GM19463 (cell line): ENCODE data around the gene INSRR.
A peak's percentile ranks its signal among the peaks of the same experiment; 100 is the strongest.

ENCODE experiments used
- ATAC-seq: cut with Tn5 transposase; IDR thresholded peaks from one replicate; pipeline ENCODE4 v1.9.1; 2021; ENCODE audit warnings: mild to moderate bottlenecking, moderate library complexity; ENCODE audit not compliant: unreplicated experiment

INSRR gene

DNA sequence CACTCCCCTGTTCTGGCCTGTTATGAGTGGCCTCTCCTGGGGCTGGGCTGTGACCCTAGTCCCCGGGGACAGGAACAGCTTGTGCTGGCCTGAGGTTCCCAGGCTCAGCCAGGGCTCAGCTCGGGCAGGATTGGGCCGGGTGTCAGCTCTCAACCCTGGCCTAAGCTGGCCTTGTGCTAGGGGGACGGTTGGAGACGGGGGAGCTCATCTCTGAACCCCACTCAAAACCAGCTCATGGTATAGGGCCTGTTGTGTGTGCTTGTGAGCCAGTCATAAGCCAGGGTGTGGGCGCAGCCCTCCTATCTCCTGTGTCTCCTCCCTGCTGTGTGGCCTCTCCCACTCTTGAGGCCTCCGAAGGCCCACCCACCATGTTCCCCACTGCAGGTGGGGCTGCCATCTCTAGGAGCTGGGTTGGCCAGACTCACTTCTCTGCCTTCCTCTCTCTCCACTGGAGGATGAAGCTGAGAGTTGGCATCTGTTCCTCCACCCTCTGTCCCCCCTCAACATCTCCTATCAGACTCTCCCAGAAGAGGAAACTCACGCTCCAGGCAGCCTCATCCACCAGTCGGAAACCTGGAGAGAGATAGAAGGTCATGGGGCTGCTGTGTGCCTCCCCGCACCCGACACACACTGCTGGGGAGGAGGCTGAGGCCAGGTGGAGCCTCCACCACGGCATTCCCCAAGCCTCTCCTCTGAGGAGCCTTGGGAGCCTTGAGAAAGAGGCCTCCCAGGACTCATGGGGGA lies 36.0 kb upstream of the INSRR start:
- no peak for ATAC-seq

DNA sequence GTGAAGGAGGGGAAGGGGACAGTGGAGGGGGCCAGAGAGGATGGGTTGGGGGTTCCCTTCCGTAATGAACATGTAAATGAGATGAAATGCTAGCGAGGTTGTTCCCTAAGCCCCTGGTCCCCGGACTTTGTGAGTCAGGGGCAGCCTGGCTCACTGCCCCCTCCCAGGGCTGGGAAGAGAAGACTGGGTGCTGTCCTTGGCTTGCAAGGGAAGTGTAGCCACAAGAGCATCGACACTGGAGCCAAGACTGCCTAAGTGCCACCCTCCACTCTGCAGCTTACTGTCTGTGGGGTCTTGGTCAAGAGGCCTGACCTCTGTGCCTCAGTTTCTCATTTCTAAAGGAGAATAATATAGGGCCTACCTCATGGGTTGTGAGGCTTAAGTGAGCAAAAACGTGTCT lies 35.1 kb upstream of the INSRR start:
- no peak for ATAC-seq

- ATAC-seq, result no peak
These were observed 34.4 kb upstream of the INSRR start, which contains the start of gene PEAR1 for GRCh38 chr1:156893048-156893953. PEAR1 (plus strand) TSS chr1:156893718; CDS start chr1:156903927, 10,209 bp downstream.

DNA sequence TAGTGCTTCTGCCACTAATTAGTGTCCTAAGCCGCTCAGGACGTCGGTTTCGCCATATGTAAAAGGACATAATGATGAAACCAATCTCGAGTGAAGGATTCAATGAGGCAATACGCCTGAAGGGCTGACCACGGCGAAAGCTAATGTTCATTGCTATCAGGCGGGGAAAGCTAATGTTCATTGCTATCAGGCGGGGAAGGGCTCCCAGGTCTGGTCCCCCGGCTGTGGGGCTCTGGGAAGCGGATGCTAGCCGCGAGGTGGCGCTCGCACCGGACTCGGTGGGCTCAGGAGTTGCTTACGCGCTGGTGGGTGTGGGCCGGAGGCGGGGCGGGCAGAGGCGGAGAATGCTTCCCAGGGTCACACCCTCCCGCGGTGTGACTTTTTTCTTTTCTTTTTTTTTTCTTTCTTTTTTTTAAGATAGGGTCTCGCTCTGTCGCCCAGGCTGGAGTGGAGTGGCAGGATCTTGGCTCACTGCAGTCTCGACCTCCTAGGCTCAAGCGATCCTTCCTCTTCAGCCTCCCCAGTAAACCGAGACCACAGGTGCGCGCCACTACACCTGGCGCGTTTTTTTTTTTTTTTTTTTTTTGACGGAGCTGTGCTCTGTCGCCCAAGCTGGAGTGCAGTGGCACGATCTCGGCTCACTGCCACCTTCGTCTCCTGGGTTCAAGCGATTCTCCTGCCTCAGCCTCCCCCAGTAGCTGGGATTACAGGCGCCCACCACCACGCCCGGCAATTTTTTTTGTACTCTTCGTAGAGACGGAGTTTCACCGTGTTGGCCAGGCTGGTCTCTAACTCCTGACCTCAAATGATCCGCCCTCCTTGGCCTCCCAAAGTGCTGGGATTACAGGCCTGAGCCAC lies 33.5 kb upstream of the INSRR start:
- peak; percentile 75 for ATAC-seq

DNA sequence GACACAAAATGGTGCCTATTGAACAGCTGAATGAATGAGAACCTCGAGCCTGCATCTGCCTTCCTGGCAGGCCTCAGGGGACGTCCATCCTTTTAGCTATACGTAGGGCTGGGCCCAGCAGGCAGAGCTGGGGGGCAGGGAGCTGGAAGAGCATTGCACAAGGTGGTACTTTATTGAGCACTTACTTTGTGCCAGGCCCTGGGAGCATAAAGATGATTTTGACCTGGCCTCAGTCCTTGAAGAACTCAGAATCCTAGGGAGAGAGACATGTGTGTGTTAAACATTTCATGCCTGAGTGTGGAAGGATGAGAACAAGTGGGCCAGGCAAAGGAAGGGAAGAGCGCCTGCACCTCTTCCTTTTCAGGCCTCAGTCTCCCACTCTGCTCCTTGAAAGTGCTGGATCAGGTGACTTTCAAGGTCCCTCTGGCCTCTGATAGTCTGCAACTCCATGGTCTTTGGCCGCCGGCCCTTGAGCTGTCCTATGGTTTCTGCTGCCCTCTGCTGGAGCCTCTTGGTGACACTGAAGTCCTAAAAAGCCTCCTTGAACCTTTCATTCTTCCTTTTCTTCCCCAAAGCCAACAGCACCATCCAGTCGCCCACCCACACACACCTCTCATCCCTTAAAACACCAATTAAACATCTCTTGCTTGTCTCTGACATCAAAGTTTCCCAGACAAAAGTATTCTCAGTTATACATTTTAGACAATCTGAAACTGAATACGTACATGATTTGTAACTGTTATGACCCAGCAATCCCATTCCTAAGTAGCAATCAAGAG lies 31.1 kb upstream of the INSRR start:
- no peak for ATAC-seq

DNA sequence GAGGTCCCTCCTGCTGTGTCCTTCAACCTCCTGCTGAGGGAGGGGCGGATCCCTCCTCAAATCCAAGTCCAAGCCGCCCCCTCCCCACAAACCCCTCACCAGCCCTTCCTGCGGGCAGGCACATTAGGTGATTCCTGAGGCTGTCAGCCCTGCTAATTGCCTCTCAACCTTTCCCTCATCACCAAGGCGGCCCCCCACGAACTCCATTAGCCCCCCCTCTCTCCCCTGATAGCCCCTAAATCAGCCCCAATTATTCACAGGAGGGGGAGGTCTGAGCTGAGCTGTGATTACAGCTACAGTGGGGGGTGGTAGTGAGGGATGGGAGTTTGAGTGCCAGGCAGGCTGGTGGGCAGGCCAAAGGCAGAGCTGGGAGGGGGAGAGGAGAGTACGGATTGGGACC lies 28.8 kb upstream of the INSRR start:
- ATAC-seq, result no peak

- no peak for ATAC-seq
These were observed 28.4 kb upstream of the INSRR start for GRCh38 chr1:156887317-156887716.

DNA sequence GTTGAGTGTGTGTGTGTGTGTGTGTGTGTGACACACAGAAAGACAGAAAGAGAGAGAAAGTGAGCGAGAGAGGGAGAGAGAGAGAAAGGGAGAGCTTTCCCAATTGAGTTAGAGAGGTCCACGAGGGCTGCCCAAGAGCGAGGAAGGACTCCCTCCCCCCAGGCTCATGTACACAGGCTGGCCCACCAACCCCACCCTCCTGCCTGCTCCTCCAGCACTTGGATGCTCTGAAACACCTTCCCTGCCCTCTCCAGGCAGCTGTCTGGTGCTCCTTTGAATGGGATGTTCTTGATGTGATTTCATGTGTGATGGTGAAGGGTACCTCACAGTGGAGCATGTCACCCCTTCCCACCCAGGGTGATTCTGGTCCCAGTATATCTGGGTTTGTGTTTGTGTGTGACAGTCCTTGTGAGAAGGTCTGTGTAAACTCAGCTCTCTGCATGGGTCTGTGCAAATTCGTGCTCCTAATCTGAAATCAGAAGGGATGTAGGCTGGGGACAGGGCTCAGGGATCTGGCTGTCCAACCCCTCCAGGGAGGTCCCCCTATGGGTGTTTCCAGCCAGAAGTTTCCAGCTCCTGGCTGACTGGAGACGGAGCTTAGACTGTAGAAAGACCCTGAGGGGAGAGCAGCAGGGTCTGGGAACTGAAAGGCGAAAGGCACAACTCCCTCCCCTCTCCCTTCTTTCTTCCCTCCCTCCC lies 27.8 kb upstream of the INSRR start:
- no peak for ATAC-seq

DNA sequence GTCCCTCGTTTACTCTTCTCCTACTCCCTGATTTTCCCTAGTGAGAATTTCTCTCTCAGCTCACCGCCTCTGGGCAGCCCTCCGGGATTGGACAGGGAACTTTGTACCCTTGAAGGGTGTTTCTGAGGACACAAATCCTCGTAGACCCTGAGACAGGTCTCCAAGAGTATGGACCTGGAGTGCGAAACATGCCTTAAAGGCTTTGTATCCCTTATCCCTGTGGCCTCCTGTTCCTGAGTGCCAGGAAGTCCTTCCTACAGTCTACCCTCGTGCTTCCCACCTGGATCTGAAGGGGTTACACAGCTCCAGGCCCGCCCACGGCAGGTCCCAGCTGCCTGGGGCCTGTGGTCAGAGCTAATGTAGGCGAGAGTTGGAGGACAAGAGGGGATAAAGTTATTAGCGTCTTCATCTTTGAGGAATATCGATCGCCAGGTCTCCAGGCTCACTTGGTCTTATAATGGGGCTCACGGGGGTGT lies 27.0 kb upstream of the INSRR start:
- ATAC-seq, result no peak

GRCh38 chr1:156885314-156885713 lies 26.4 kb upstream of the INSRR start:
- no peak for ATAC-seq

DNA sequence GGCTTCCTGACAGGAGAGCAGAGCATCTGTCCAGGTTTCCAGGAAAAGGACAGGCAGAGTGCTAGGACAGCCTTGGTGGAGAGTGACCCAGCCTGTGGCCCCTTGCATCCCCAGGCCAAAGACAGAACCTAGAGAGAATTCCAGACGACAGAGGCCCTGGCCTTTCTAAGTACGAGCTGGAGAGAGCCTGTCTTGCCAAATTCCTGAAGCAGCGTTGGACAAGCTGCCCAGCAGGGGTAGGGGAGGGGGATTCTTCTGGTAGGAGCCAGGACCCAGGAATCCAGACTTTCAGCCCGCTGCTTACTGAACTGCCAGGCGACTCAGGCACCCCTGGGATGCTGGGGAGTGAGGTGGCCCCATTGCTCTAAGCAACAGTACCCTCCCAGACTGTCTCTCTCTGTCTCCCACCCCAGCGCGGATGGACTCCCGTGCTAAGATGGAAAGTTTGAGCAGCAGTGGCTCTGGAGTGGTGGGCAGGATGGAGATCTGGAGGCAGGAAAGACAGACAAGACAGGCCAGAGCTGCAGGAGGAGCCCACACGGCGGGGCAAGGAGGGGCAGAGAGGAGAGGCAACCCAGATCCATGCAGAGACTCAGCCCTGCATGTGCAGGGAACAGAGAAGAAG lies 25.8 kb upstream of the INSRR start:
- no peak for ATAC-seq

- no peak for ATAC-seq
These were observed 25.0 kb upstream of the INSRR start for GRCh38 chr1:156883919-156884318.

- no peak for ATAC-seq
These were observed 23.6 kb upstream of the INSRR start for GRCh38 chr1:156882543-156882942.

DNA sequence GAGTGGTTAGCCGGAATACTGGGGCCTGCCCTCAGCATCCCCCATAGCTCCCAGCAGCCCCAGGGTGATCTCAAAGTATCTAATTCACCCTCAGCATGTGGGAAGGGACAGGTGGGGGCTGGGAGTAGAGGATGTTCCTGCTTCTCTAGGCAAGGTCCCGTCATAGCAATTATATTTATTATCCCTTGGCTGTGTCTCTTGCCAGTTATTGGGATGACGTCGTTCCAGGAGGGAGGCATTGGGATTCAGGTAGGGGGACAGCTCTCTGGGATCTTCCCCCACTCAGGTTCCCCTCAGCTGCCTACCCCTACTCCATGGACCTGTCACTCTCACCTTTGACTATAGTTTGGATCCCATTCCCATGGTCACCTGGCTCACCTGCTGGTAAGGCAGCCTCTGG lies 22.7 kb upstream of the INSRR start:
- no peak for ATAC-seq

- no peak for ATAC-seq
These were observed 22.2 kb upstream of the INSRR start for GRCh38 chr1:156881101-156881500.

- ATAC-seq, result no peak
These were observed 21.6 kb upstream of the INSRR start for GRCh38 chr1:156880473-156880872.

DNA sequence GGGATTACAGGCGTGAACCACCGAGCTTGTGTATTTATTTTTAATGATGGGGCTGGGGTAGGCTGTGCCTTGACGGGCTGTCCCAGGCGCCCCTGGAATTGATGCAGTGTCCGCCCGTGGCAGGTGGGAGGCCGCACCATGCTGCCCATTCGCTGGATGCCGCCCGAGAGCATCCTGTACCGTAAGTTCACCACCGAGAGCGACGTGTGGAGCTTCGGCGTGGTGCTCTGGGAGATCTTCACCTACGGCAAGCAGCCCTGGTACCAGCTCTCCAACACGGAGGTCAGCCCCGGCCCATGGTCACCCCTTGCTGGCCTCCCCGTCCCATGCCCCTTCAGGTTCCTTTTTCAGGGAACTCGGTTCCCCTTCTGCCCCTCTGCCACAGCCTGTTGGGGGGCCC lies 21.0 kb upstream of the INSRR start:
- ATAC-seq, result no peak

- no peak for ATAC-seq
These were observed 18.7 kb upstream of the INSRR start for GRCh38 chr1:156877433-156878170.
